H1 (cell line): ENCODE data around the gene KLHL24. TPM values are rescaled to one million over a fixed set of nuclear protein-coding genes. Genes with fewer than 3 reads are reported as not detected.

ENCODE experiments used
- CTCF ChIA-PET: fragments of 300-600 bp; sonication (Branson Sonifier 250); formaldehyde crosslinking; loops from one replicate; lab custom pipeline; 2021; ENCODE audit not compliant: partially characterized antibody; lab: Charles Lee
- POLR2A ChIA-PET: fragments of 300-600 bp; sonication (Branson Sonifier 250); formaldehyde crosslinking; loops from one replicate; lab custom pipeline; 2021; ENCODE audit warnings: inconsistent platforms; ENCODE audit not compliant: partially characterized antibody; lab: Charles Lee
- DNase-seq, 2 experiments: peaks; one replicate each; pipeline versions ENCODE4 v3.0.0 to v3.0.0-alpha.2; 2010 to 2022; ENCODE audit warnings: low spot score in 2 of 2, low read depth in 1 of 2, mixed read lengths in 1 of 2
- FAIRE-seq: peaks from 2 replicates; lab custom pipeline; 2011; peaks lifted over from hg19 to GRCh38; lab: Jason Lieb, UNC
- H2AFZ ChIP-seq: 2 replicates; pipeline ENCODE4 v1.8.1; 2012; ENCODE audit warnings: low read length, inconsistent platforms
- H2AK5ac ChIP-seq: 2 replicates; pipeline ENCODE4 v1.6.1; 2013; ENCODE audit warnings: low read depth, low read length
- H2BK120ac ChIP-seq: replicated peaks from 2 replicates; pipeline ENCODE3; 2013; ENCODE audit warnings: low read depth, low read length, inconsistent platforms
- H2BK12ac ChIP-seq: 2 replicates; pipeline ENCODE4 v1.6.1; 2013; ENCODE audit warnings: low read depth, low read length
- H2BK15ac ChIP-seq: 2 replicates; pipeline ENCODE4 v1.6.1; 2013; ENCODE audit warnings: low read length
- H2BK20ac ChIP-seq: 2 replicates; pipeline ENCODE4 v1.6.1; 2013; ENCODE audit warnings: low read length
- H2BK5ac ChIP-seq: 2 replicates; pipeline ENCODE4 v1.6.1; 2013; ENCODE audit warnings: low read depth, low read length
- H3K14ac ChIP-seq: 2 replicates; pipeline ENCODE4 v1.6.1; 2013; ENCODE audit warnings: inconsistent platforms; ENCODE audit not compliant: insufficient read length
- H3K18ac ChIP-seq: 2 replicates; pipeline ENCODE4 v1.6.1; 2013; ENCODE audit warnings: low read length; ENCODE audit errors: extremely low read depth
- H3K23ac ChIP-seq: 2 replicates; pipeline ENCODE4 v1.6.1; 2013; ENCODE audit warnings: inconsistent platforms; ENCODE audit not compliant: insufficient read length
- H3K23me2 ChIP-seq: 2 replicates; pipeline ENCODE4 v1.6.1; 2013; ENCODE audit warnings: low read depth, low read length
- H3K27ac ChIP-seq: 2 replicates; pipeline ENCODE4 v1.6.1; 2011; ENCODE audit warnings: low read depth, low read length, inconsistent platforms
- H3K27me3 ChIP-seq, 4 experiments: replicated peaks in 1 of 4; 1 replicate in 1 of 4; 2 replicates in 3 of 4; pipeline versions ENCODE4 v1.6.1 to v1.8.1; 2011 to 2013; ENCODE audit warnings: low read length in 3 of 4, mild to moderate bottlenecking in 3 of 4, inconsistent platforms in 2 of 4, mixed read lengths in 2 of 4, moderate library complexity in 1 of 4; ENCODE audit not compliant: control insufficient read depth in 3 of 4, insufficient read depth in 3 of 4; ENCODE audit errors: extremely low read depth in 1 of 4
- H3K36me3 ChIP-seq, 4 experiments: 2 replicates each; pipeline versions ENCODE4 v1.6.1 to v1.8.1; 2011 to 2013; ENCODE audit warnings: mild to moderate bottlenecking in 4 of 4, low read length in 3 of 4, moderate library complexity in 2 of 4, control low read depth in 1 of 4, inconsistent platforms in 1 of 4; ENCODE audit not compliant: insufficient read depth in 4 of 4, control insufficient read depth in 2 of 4
- H3K4ac ChIP-seq: replicated peaks from 2 replicates; pipeline ENCODE3; 2013; ENCODE audit warnings: low read length, low read depth, mixed read lengths, inconsistent platforms; ENCODE audit not compliant: insufficient read length
- H3K4me1 ChIP-seq, 4 experiments: replicated peaks in 1 of 4; 1 replicate in 1 of 4; 2 replicates in 3 of 4; pipeline versions ENCODE4 v1.6.1 to v1.8.1; 2011 to 2013; ENCODE audit warnings: low read length in 3 of 4, inconsistent platforms in 2 of 4, mixed read lengths in 1 of 4; ENCODE audit not compliant: insufficient read depth in 4 of 4, control insufficient read depth in 3 of 4
- H3K4me2 ChIP-seq, 2 experiments: 2 replicates each; pipeline versions ENCODE4 v1.6.1 to v1.8.1; 2011 to 2013; ENCODE audit warnings: low read depth in 2 of 2, low read length in 2 of 2, control low read depth in 1 of 2, inconsistent platforms in 1 of 2, mild to moderate bottlenecking in 1 of 2; ENCODE audit not compliant: insufficient read depth in 1 of 2
- H3K4me3 ChIP-seq, 4 experiments: fragments of 200-600, 300-600 bp in 1 of 4; sonication (generic), shearing (Covaris generic), sonication (Bioruptor Twin) in 1 of 4; 2 replicates each; pipeline versions ENCODE4 v1.5.1 to v1.8.1; 2011 to 2016; ENCODE audit warnings: low read length in 4 of 4, low read depth in 3 of 4, control low read depth in 2 of 4, inconsistent platforms in 2 of 4, mild to moderate bottlenecking in 2 of 4, mixed read lengths in 1 of 4, moderate library complexity in 1 of 4; ENCODE audit not compliant: insufficient read depth in 2 of 4; ENCODE audit errors: extremely low read depth in 1 of 4
- H3K56ac ChIP-seq: replicated peaks from 2 replicates; pipeline ENCODE3; 2013; ENCODE audit warnings: low read depth, mild to moderate bottlenecking, mixed read lengths, low read length, inconsistent platforms; ENCODE audit not compliant: insufficient read length
- H3K79me1 ChIP-seq: 2 replicates; pipeline ENCODE4 v1.6.1; 2013; ENCODE audit warnings: low read depth, low read length, control low read depth
- H3K79me2 ChIP-seq, 2 experiments: 2 replicates each; pipeline versions ENCODE4 v1.6.1 to v1.8.1; 2012 to 2013; ENCODE audit warnings: low read length in 2 of 2, mild to moderate bottlenecking in 2 of 2, inconsistent platforms in 1 of 2; ENCODE audit not compliant: insufficient read depth in 2 of 2, control insufficient read depth in 1 of 2
- H3K9ac ChIP-seq, 4 experiments: replicated peaks in 1 of 4; 1 replicate in 1 of 4; 2 replicates in 3 of 4; pipeline versions ENCODE4 v1.6.1 to v1.8.1; 2011 to 2013; ENCODE audit warnings: low read depth in 3 of 4, low read length in 3 of 4, control low read depth in 2 of 4, mild to moderate bottlenecking in 2 of 4, moderate library complexity in 2 of 4, inconsistent platforms in 1 of 4; ENCODE audit errors: extremely low read depth in 1 of 4
- H3K9me3 ChIP-seq, 2 experiments: 2 replicates each; pipeline versions ENCODE4 v1.6.1 to v1.8.1; 2012 to 2013; ENCODE audit warnings: mild to moderate bottlenecking in 2 of 2, moderate library complexity in 2 of 2, control low read depth in 1 of 2, inconsistent platforms in 1 of 2, low read depth in 1 of 2, low read length in 1 of 2, mixed read lengths in 1 of 2; ENCODE audit not compliant: insufficient read depth in 2 of 2
- H4K20me1 ChIP-seq, 2 experiments: replicated peaks in 1 of 2; 2 replicates each; pipeline versions ENCODE3 to v1.8.1; 2011 to 2013; ENCODE audit warnings: inconsistent platforms in 2 of 2, low read length in 2 of 2, mild to moderate bottlenecking in 1 of 2; ENCODE audit not compliant: insufficient read depth in 2 of 2, control insufficient read depth in 1 of 2
- H4K5ac ChIP-seq: 2 replicates; pipeline ENCODE4 v1.6.1; 2013; ENCODE audit warnings: low read length, low read depth, mixed read lengths, inconsistent platforms; ENCODE audit not compliant: insufficient read length
- H4K8ac ChIP-seq: 2 replicates; pipeline ENCODE4 v1.8.0; 2013; ENCODE audit warnings: mild to moderate bottlenecking, moderate library complexity, low read length, inconsistent platforms; ENCODE audit not compliant: insufficient read depth; ENCODE audit errors: extremely low read depth
- H4K91ac ChIP-seq: replicated peaks from 2 replicates; pipeline ENCODE3; 2013; ENCODE audit warnings: low read length, mixed read lengths, inconsistent platforms; ENCODE audit not compliant: insufficient read length
- EGR1 ChIP-seq: IDR thresholded peaks from 2 replicates; pipeline ENCODE4 v1.6.1; 2011; ENCODE audit warnings: low read depth, low read length, borderline replicate concordance
- EZH2 ChIP-seq: fragments of 200-600 bp; sonication (generic); IDR thresholded peaks from 2 replicates; pipeline ENCODE4 v1.7.1; 2012; ENCODE audit warnings: low read depth, mild to moderate bottlenecking, moderate library complexity, low read length, inconsistent platforms; ENCODE audit not compliant: severe bottlenecking
- GTF2F1 ChIP-seq: IDR thresholded peaks from 2 replicates; pipeline ENCODE4 v1.6.1; 2012; ENCODE audit warnings: low read depth, low read length, improper control_type of control experiment, borderline replicate concordance
- KDM1A ChIP-seq: fragments of 200-600, 300-600 bp; sonication (generic); IDR thresholded peaks from 2 replicates; pipeline ENCODE4 v1.7.1; 2016; ENCODE audit warnings: mild to moderate bottlenecking, low read length, borderline replicate concordance
- KDM4A ChIP-seq: IDR thresholded peaks from one replicate; pipeline ENCODE4 v1.7.1; 2012; ENCODE audit warnings: low read depth, mild to moderate bottlenecking, moderate library complexity, low read length, inconsistent platforms; ENCODE audit not compliant: severe bottlenecking
- PHF8 ChIP-seq: fragments of 200-600 bp; sonication (generic); conservative IDR thresholded peaks from 2 replicates; pipeline ENCODE4 v1.7.1; 2012; ENCODE audit warnings: low read depth, mild to moderate bottlenecking, inconsistent platforms, low read length, moderate library complexity
- POU5F1 ChIP-seq: IDR thresholded peaks from 2 replicates; pipeline ENCODE4 v1.6.1; 2011; ENCODE audit warnings: low read depth, mild to moderate bottlenecking, low read length, moderate library complexity
- RNF2 ChIP-seq: fragments of 200-900, 300-1000 bp; sonication (generic); IDR thresholded peaks from 2 replicates; pipeline ENCODE4 v1.7.1; 2016; ENCODE audit warnings: borderline replicate concordance, low read depth, mild to moderate bottlenecking, antibody characterized with exemption, low read length; ENCODE audit not compliant: poor library complexity, severe bottlenecking; ENCODE audit errors: missing control alignments
- SIRT6 ChIP-seq: IDR thresholded peaks from one replicate; pipeline ENCODE4 v1.7.1; 2012; ENCODE audit warnings: low read length, inconsistent platforms
- SIX5 ChIP-seq: IDR thresholded peaks from 2 replicates; pipeline ENCODE4 v1.6.1; 2011; ENCODE audit warnings: mild to moderate bottlenecking, low read depth, low read length
- TAF7 ChIP-seq: optimal IDR thresholded peaks from 2 replicates; pipeline ENCODE3; 2011; ENCODE audit warnings: low read depth, mild to moderate bottlenecking, inconsistent platforms, low read length, moderate library complexity, borderline replicate concordance
- WGBS, 2 experiments: shearing (Covaris generic) in 1 of 2; methylation state at CpG; one replicate each; pipeline versions ENCODE4 v1.1.6 to v1.1.7; 2013 to 2015; ENCODE audit warnings: low lambda C conversion rate in 2 of 2, mixed read lengths in 2 of 2, inconsistent platforms in 1 of 2, low coverage in 1 of 2, missing lambda C conversion rate in 1 of 2; ENCODE audit not compliant: insufficient replicate concordance in 2 of 2, insufficient coverage in 1 of 2, insufficient read length in 1 of 2; ENCODE audit errors: extremely low coverage in 1 of 2, missing lambda C conversion rate in 1 of 2; 5-methylcytosine and 5-hydroxymethylcytosine counted together
- polyA plus RNA-seq, 7 experiments: library from polyadenylated mRNA; depleted of rRNA in 3 of 7; stranded (reverse) in 5 of 7; unstranded in 2 of 7; fragments of >200 nt in 5 of 7; fragments of 200-250 nt in 2 of 7; gene quantifications; 1 replicate in 5 of 7; 2 replicates in 1 of 7; 4 replicates in 1 of 7; pipeline versions ENCODE4 v1.2.1 to v1.2.3, GENCODE V29; 2011 to 2013; ENCODE audit warnings: missing spikeins in 2 of 7, mixed read lengths in 2 of 7
- total RNA-seq: library from RNA; stranded (reverse); fragmentation: NEBNext Ultra II Directional; extraction: Animal tissue kit (Norgen Biotek cat#: 25700); gene quantifications from 2 replicates; pipeline ENCODE4 v1.2.1, GENCODE V29; 2021

KLHL24 gene
- total and polyA plus RNA-seq, 2 of the 8 experiments (the other 6 are each of a cell fraction or from before 2014, with no cell fraction given): 12.5 to 36.2 TPM

DNA sequence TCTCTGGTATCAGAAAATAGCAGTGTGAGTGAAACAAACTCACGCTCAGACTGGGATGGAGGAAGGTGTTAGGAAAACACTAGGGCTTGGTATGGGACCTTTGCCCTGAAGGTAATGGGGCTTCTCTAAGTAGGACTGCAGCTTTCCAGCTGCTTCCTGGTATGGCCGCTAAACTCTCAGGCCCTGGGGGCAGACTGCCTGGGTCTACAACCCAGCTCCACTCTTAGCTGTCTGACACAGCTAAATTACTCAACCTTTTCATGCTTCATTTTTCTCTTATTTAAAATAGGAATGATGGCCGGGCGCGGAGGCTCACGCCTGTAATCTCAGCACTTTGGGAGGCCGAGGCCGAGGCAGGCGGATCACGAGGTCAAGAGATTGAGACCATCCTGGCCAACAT, 57.0 kb downstream of the KLHL24 start:
- Histone ChIP-seq H3K4me2 (no peak overlapping the region), H2AK5ac (no peak overlapping the region), H3K23ac (no peak overlapping the region), H3K4me3 (no peak overlapping the region), H4K8ac (no peak overlapping the region), H3K36me3 (no peaks in the 10 kb centered on the region), H3K27ac (no peak overlapping the region), H2AFZ (no peak overlapping the region), H3K14ac (no peak overlapping the region), H3K9me3 (no peaks in the 10 kb centered on the region), H4K5ac (no peak overlapping the region), H4K20me1 (no peaks in the 10 kb centered on the region), H4K91ac (no peak overlapping the region), H3K18ac (no peak overlapping the region), H3K79me1 (no peaks in the 10 kb centered on the region), H2BK20ac (no peak overlapping the region; the same call in 1 of the 2 replicates), H3K4ac (no peak overlapping the region), H2BK12ac (no peak overlapping the region), H2BK120ac (no peak overlapping the region), H3K56ac (no peak overlapping the region), H3K23me2 (no peaks in the 10 kb centered on the region), H3K9ac (no peak overlapping the region), H2BK15ac (no peak overlapping the region), H3K79me2 (no peaks in the 10 kb centered on the region), H3K4me1 (no peaks in the 10 kb centered on the region), H2BK5ac (no peak overlapping the region), H3K27me3 (no peaks in the 10 kb centered on the region)
- DNase-seq (no peak), FAIRE-seq (no peak)
- 95% methylated on average over 10 of the region's 10 CpGs; no CpG with 5 or more reads in 1 of the 2 experiments for WGBS, 2 experiments
- ChIA-PET POLR2A (interaction anchor here (0.8 kb wide), 1 partner anchor 17 kb away, joined by 3 read pairs; no protein-coding TSS in a partner anchor), CTCF (no interaction called here)
- TF ChIP-seq EGR1 (no peak), TAF7 (no peak), PHF8 (no peak), KDM1A (no peak), KDM4A (no peak), SIX5 (no peak), EZH2 (no peak), RNF2 (no peak), SIRT6 (no peak), POU5F1 (no peak), GTF2F1 (no peak)
